VCaP (cell line): ENCODE data around the gene TSEN2.

Experiments used
- H3K27ac ChIP-seq: fragments of 450-650 bp; 2 replicates; pipeline ENCODE4 v1.5.1; 2017
- CTCF ChIP-seq: fragments of 450-650 bp; conservative IDR thresholded peaks from 2 replicates; pipeline ENCODE4 v1.5.1; 2017; ENCODE audit warnings: mild to moderate bottlenecking, moderate library complexity

The TSEN2 gene

GRCh38 chr3:12470111-12470510 is 14.2 kb upstream of the TSEN2 start:
- no peak for TF ChIP-seq CTCF
- no peak overlapping the region for H3K27ac ChIP-seq

GRCh38 chr3:12470680-12471079 is 13.6 kb upstream of the TSEN2 start:
- H3K27ac ChIP-seq: no peak overlapping the region
- TF ChIP-seq CTCF: no peak

GRCh38 chr3:12471241-12471640 is 13.0 kb upstream of the TSEN2 start:
- TF ChIP-seq CTCF: no peak
- H3K27ac ChIP-seq: no peak overlapping the region

- H3K27ac ChIP-seq: no peak overlapping the region
- no peak for TF ChIP-seq CTCF
Measured at GRCh38 chr3:12472000-12472610, 12.2 kb upstream of the TSEN2 start.

- no peak overlapping the region for H3K27ac ChIP-seq
- TF ChIP-seq CTCF: no peak
Measured at GRCh38 chr3:12472796-12473195, 11.5 kb upstream of the TSEN2 start.

GRCh38 chr3:12473511-12473910 is 10.8 kb upstream of the TSEN2 start:
- no peak for TF ChIP-seq CTCF

GRCh38 chr3:12476238-12476897 is 7.9 kb upstream of the TSEN2 start:
- peak overlapping the region; percentile 18; the same call in 1 of the 2 replicates for H3K27ac ChIP-seq
- no peak for TF ChIP-seq CTCF

More at GRCh38 chr3:12473511-12473910, 10.8 kb upstream of the TSEN2 start:
- H3K27ac ChIP-seq: no peak overlapping the region
